Ishikawa (cell line): ENCODE measurements around the gene PRDM11.

Experiments used
- CEBPB ChIP-seq: IDR thresholded peaks from 2 replicates; pipeline ENCODE4 v1.6.1; 2012
- CREB1 ChIP-seq: IDR thresholded peaks from 2 replicates; pipeline ENCODE4 v1.6.1; 2012; ENCODE audit warnings: low read depth
- EGR1 ChIP-seq: IDR thresholded peaks from 2 replicates; pipeline ENCODE4 v1.6.1; 2012
- EP300 ChIP-seq: IDR thresholded peaks from 2 replicates; pipeline ENCODE4 v1.6.1; 2012; ENCODE audit warnings: borderline replicate concordance
- FOXM1 ChIP-seq: IDR thresholded peaks from 2 replicates; pipeline ENCODE4 v1.6.1; 2012; ENCODE audit warnings: low read depth, borderline replicate concordance
- NFIC ChIP-seq: IDR thresholded peaks from 2 replicates; pipeline ENCODE4 v1.6.1; 2012
- RAD21 ChIP-seq: IDR thresholded peaks from 2 replicates; pipeline ENCODE4 v1.6.1; 2012; ENCODE audit warnings: low read depth
- TAF1 ChIP-seq: IDR thresholded peaks from 2 replicates; pipeline ENCODE4 v1.6.1; 2012; ENCODE audit warnings: low read depth, mild to moderate bottlenecking
- TCF12 ChIP-seq: IDR thresholded peaks from 2 replicates; pipeline ENCODE4 v1.6.1; 2012; ENCODE audit warnings: low read depth
- TEAD4 ChIP-seq: IDR thresholded peaks from 2 replicates; pipeline ENCODE4 v1.6.1; 2012
- YY1 ChIP-seq: IDR thresholded peaks from 2 replicates; pipeline ENCODE4 v1.6.1; 2012; ENCODE audit warnings: low read depth
- ZBTB7A ChIP-seq: IDR thresholded peaks from 2 replicates; pipeline ENCODE4 v1.6.1; 2012; ENCODE audit warnings: low read depth
- TF ChIP-seq, protein P1 (sequence below): IDR thresholded peaks from 2 replicates; pipeline ENCODE4 v1.6.1; 2012
- TF ChIP-seq, protein P2 (sequence below): IDR thresholded peaks from 2 replicates; pipeline ENCODE4 v1.6.1; 2012
- TF ChIP-seq, protein P3 (sequence below): IDR thresholded peaks from 2 replicates; pipeline ENCODE4 v1.6.1; 2012; ENCODE audit warnings: low read depth, mild to moderate bottlenecking

PRDM11 gene

GRCh38 chr11:45239733-45240132 lies 93.3 kb downstream of the PRDM11 start:
- TF ChIP-seq EGR1 = no peak
- TF ChIP-seq, protein P1, sequence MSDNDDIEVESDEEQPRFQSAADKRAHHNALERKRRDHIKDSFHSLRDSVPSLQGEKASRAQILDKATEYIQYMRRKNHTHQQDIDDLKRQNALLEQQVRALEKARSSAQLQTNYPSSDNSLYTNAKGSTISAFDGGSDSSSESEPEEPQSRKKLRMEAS = no peak
- no peak for TF ChIP-seq YY1
- TF ChIP-seq TAF1 = no peak
- no peak for TF ChIP-seq TCF12
- TF ChIP-seq, protein P2, sequence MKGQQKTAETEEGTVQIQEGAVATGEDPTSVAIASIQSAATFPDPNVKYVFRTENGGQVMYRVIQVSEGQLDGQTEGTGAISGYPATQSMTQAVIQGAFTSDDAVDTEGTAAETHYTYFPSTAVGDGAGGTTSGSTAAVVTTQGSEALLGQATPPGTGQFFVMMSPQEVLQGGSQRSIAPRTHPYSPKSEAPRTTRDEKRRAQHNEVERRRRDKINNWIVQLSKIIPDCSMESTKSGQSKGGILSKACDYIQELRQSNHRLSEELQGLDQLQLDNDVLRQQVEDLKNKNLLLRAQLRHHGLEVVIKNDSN = no peak

DNA sequence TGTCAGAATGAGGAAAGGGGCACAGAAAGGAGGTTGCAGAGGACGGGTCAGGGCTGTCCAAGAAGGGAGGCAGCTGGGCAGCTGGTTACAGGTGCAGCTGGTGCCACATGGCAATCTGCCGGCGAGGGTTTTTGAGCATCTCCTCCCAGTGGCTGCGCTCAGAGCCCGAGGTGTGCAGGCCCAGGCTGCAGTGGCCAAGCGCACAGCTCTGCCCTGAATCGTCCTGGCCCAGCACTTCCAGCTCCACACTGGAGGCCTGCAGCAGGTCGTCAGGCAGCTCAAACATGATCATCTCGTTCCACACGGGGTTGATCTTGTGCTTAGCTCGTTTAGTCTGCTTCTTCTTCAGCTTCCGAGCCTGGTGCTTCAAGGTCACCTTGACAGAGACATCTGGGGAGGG lies 97.5 kb downstream of the PRDM11 start:
- TF ChIP-seq, protein P1 = no peak
- no peak for TF ChIP-seq YY1
- TF ChIP-seq FOXM1 = no peak
- no peak for TF ChIP-seq TAF1
- TF ChIP-seq, protein P2 = no peak
- no peak for TF ChIP-seq RAD21
- no peak for TF ChIP-seq TCF12
- no peak for TF ChIP-seq EGR1
- no peak for TF ChIP-seq EP300
- TF ChIP-seq CREB1 = no peak
- no peak for TF ChIP-seq ZBTB7A
- TF ChIP-seq CEBPB = no peak
- TF ChIP-seq NFIC = no peak
- TF ChIP-seq, protein P3, sequence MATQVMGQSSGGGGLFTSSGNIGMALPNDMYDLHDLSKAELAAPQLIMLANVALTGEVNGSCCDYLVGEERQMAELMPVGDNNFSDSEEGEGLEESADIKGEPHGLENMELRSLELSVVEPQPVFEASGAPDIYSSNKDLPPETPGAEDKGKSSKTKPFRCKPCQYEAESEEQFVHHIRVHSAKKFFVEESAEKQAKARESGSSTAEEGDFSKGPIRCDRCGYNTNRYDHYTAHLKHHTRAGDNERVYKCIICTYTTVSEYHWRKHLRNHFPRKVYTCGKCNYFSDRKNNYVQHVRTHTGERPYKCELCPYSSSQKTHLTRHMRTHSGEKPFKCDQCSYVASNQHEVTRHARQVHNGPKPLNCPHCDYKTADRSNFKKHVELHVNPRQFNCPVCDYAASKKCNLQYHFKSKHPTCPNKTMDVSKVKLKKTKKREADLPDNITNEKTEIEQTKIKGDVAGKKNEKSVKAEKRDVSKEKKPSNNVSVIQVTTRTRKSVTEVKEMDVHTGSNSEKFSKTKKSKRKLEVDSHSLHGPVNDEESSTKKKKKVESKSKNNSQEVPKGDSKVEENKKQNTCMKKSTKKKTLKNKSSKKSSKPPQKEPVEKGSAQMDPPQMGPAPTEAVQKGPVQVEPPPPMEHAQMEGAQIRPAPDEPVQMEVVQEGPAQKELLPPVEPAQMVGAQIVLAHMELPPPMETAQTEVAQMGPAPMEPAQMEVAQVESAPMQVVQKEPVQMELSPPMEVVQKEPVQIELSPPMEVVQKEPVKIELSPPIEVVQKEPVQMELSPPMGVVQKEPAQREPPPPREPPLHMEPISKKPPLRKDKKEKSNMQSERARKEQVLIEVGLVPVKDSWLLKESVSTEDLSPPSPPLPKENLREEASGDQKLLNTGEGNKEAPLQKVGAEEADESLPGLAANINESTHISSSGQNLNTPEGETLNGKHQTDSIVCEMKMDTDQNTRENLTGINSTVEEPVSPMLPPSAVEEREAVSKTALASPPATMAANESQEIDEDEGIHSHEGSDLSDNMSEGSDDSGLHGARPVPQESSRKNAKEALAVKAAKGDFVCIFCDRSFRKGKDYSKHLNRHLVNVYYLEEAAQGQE = no peak
- no peak for TF ChIP-seq TEAD4

GRCh38 chr11:45245218-45246045 lies 99.0 kb downstream of the PRDM11 start:
- TF ChIP-seq, protein P1 = no peak
- TF ChIP-seq CREB1 = no peak
- no peak for TF ChIP-seq TAF1
- TF ChIP-seq, protein P3 = no peak
- TF ChIP-seq EGR1 = no peak
- TF ChIP-seq RAD21 = no peak
- TF ChIP-seq EP300 = no peak
- TF ChIP-seq NFIC = no peak
- no peak for TF ChIP-seq YY1
- TF ChIP-seq, protein P2 = no peak
- no peak for TF ChIP-seq ZBTB7A
- no peak for TF ChIP-seq CEBPB
- TF ChIP-seq TEAD4 = no peak
- no peak for TF ChIP-seq TCF12
- TF ChIP-seq FOXM1 = no peak

DNA sequence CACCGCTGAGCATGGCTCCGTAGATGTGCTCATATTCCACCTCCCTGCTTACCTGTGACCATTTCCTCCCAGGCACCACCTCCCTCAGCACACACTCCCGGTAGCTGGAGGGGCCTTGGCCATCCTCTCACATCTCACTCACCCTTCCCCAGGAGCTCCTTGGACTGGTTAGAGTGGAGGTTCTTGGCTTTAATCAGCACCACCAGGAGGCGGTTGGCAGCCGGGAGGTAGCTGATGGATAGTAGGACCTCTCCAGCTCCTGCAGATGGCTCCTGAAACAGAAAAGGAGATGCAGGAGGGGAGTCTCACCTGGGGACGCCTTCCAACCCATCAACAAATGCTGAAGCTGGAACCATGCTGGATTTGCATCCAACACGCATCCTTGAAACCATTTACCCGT lies 99.8 kb downstream of the PRDM11 start:
- TF ChIP-seq TCF12 (no peak), TAF1 (no peak), YY1 (no peak), RAD21 (no peak), FOXM1 (no peak), TEAD4 (no peak), NFIC (no peak), EP300 (no peak), EGR1 (no peak), CREB1 (no peak), ZBTB7A (no peak), CEBPB (no peak)
- TF ChIP-seq, protein P2 = no peak
- TF ChIP-seq, protein P1 = no peak
- TF ChIP-seq, protein P3 = no peak
